HepG2 (cell line): Measurements from ENCODE around the gene NOC3L.

ENCODE experiments used
- ATRX ChIP-seq: sonication (generic); formaldehyde crosslinking; IDR thresholded peaks from 2 replicates; pipeline ENCODE4 v1.4.0; 2020; ENCODE audit warnings: missing genetic modification reagents, borderline replicate concordance
- ETV6 ChIP-seq: sonication (generic); formaldehyde crosslinking; conservative IDR thresholded peaks from 2 replicates; pipeline ENCODE4 v1.4.0; 2020; ENCODE audit warnings: missing genetic modification reagents
- JUND ChIP-seq: sonication (generic); formaldehyde crosslinking; IDR thresholded peaks from 2 replicates; pipeline ENCODE4 v1.8.0; 2022; ENCODE audit warnings: mild to moderate bottlenecking, missing genetic modification reagents
- MXI1 ChIP-seq: IDR thresholded peaks from 3 replicates; pipeline ENCODE4 v1.6.1; 2012; ENCODE audit warnings: low read depth, low read length, inconsistent platforms, borderline replicate concordance
- SETDB1 ChIP-seq: sonication (generic); formaldehyde crosslinking; IDR thresholded peaks from 2 replicates; pipeline ENCODE4 v1.5.1; 2020; ENCODE audit warnings: missing genetic modification reagents, mild to moderate bottlenecking, borderline replicate concordance
- ZBTB1 ChIP-seq: sonication (generic); formaldehyde crosslinking; IDR thresholded peaks from 2 replicates; pipeline ENCODE4 v1.4.0; 2020; ENCODE audit warnings: missing genetic modification reagents, borderline replicate concordance
- ZMYM3 ChIP-seq: sonication (generic); formaldehyde crosslinking; IDR thresholded peaks from 2 replicates; pipeline ENCODE4 v1.5.1; 2020; ENCODE audit warnings: mild to moderate bottlenecking, missing genetic modification reagents
- ZNF615 ChIP-seq: sonication (generic); formaldehyde crosslinking; IDR thresholded peaks from 2 replicates; pipeline ENCODE4 v1.5.0; 2020; ENCODE audit warnings: mild to moderate bottlenecking, missing genetic modification reagents, borderline replicate concordance
- TF ChIP-seq, protein P1 (sequence below): sonication (generic); formaldehyde crosslinking; IDR thresholded peaks from 2 replicates; pipeline ENCODE4 v1.4.0; 2020; ENCODE audit warnings: missing genetic modification reagents
- TF ChIP-seq, protein P2 (sequence below): sonication (generic); formaldehyde crosslinking; IDR thresholded peaks from 2 replicates; pipeline ENCODE4 v1.5.1; 2020; ENCODE audit warnings: missing genetic modification reagents, mild to moderate bottlenecking, borderline replicate concordance
- TF ChIP-seq, protein P3 (sequence below): IDR thresholded peaks from 2 replicates; pipeline ENCODE4 v1.6.1; 2012; ENCODE audit warnings: inconsistent platforms
- TF ChIP-seq, protein P4 (sequence below): sonication (generic); formaldehyde crosslinking; IDR thresholded peaks from 2 replicates; pipeline ENCODE4 v1.5.0; 2020; ENCODE audit warnings: mild to moderate bottlenecking, missing genetic modification reagents, moderate library complexity

DNA sequence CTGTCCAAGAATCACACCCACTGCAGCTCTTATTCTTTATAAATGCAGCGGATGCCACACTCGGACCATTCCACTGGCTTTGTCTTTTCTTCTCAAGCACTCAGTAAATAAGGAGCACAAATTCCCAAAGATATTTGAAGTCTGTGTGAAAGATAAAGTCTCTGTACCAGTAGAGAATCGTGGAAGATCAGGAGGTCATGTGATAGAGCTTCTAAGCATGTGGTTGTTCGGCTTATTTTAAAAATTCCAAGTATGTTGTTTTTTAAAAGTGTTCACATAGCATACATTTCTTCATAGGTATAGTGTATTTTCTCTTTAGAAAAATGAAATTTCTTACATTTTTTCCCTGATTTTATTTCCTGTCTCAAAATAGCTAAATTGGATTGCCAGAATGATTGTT, 75.8 kb downstream of the NOC3L start:
- TF ChIP-seq ETV6 (CRISPR knock-in tag) (no peak), ZNF615 (no peak), ZMYM3 (CRISPR knock-in tag) (no peak), ZBTB1 (CRISPR knock-in tag) (no peak), SETDB1 (no peak), ATRX (CRISPR knock-in tag) (no peak), MXI1 (no peak), JUND (no peak)
- TF ChIP-seq, protein P1, sequence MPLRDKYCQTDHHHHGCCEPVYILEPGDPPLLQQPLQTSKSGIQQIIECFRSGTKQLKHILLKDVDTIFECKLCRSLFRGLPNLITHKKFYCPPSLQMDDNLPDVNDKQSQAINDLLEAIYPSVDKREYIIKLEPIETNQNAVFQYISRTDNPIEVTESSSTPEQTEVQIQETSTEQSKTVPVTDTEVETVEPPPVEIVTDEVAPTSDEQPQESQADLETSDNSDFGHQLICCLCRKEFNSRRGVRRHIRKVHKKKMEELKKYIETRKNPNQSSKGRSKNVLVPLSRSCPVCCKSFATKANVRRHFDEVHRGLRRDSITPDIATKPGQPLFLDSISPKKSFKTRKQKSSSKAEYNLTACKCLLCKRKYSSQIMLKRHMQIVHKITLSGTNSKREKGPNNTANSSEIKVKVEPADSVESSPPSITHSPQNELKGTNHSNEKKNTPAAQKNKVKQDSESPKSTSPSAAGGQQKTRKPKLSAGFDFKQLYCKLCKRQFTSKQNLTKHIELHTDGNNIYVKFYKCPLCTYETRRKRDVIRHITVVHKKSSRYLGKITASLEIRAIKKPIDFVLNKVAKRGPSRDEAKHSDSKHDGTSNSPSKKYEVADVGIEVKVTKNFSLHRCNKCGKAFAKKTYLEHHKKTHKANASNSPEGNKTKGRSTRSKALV (CRISPR knock-in tag) = no peak
- TF ChIP-seq, protein P2, sequence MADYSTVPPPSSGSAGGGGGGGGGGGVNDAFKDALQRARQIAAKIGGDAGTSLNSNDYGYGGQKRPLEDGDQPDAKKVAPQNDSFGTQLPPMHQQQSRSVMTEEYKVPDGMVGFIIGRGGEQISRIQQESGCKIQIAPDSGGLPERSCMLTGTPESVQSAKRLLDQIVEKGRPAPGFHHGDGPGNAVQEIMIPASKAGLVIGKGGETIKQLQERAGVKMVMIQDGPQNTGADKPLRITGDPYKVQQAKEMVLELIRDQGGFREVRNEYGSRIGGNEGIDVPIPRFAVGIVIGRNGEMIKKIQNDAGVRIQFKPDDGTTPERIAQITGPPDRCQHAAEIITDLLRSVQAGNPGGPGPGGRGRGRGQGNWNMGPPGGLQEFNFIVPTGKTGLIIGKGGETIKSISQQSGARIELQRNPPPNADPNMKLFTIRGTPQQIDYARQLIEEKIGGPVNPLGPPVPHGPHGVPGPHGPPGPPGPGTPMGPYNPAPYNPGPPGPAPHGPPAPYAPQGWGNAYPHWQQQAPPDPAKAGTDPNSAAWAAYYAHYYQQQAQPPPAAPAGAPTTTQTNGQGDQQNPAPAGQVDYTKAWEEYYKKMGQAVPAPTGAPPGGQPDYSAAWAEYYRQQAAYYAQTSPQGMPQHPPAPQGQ = no peak
- TF ChIP-seq, protein P3, sequence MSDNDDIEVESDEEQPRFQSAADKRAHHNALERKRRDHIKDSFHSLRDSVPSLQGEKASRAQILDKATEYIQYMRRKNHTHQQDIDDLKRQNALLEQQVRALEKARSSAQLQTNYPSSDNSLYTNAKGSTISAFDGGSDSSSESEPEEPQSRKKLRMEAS = no peak
- TF ChIP-seq, protein P4, sequence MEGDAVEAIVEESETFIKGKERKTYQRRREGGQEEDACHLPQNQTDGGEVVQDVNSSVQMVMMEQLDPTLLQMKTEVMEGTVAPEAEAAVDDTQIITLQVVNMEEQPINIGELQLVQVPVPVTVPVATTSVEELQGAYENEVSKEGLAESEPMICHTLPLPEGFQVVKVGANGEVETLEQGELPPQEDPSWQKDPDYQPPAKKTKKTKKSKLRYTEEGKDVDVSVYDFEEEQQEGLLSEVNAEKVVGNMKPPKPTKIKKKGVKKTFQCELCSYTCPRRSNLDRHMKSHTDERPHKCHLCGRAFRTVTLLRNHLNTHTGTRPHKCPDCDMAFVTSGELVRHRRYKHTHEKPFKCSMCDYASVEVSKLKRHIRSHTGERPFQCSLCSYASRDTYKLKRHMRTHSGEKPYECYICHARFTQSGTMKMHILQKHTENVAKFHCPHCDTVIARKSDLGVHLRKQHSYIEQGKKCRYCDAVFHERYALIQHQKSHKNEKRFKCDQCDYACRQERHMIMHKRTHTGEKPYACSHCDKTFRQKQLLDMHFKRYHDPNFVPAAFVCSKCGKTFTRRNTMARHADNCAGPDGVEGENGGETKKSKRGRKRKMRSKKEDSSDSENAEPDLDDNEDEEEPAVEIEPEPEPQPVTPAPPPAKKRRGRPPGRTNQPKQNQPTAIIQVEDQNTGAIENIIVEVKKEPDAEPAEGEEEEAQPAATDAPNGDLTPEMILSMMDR (CRISPR knock-in tag) = no peak
